Breast epithelium (tissue), 4 donors: ENCODE measurements around the gene BFSP1. TPM values are rescaled to one million over a fixed set of nuclear protein-coding genes. Genes with fewer than 3 reads are reported as not detected.

Experiments used
- DNase-seq, 2 donors: peaks; one replicate each; pipeline ENCODE4 v3.0.0-alpha.2; 2019; ENCODE audit warnings: low spot score in 2 of 2
- H3K27ac ChIP-seq, 2 donors: fragments of 200-600 bp; sonication (generic) in 1 of 2; one replicate each; pipeline ENCODE4 v1.5.1; 2016 to 2019; ENCODE audit warnings: mild to moderate bottlenecking in 1 of 2
- H3K27me3 ChIP-seq, 2 donors: fragments of 200-600 bp; sonication (generic) in 1 of 2; one replicate each; pipeline versions ENCODE4 v1.5.1 to v1.6.0; 2017 to 2019; ENCODE audit warnings: control low read depth in 1 of 2, mild to moderate bottlenecking in 1 of 2
- H3K36me3 ChIP-seq: fragments of 200-600 bp; one replicate; pipeline ENCODE4 v1.5.1; 2019
- H3K4me1 ChIP-seq, 2 donors: fragments of 200-600 bp; sonication (generic); one replicate each; pipeline ENCODE4 v1.5.1; 2016 to 2019; ENCODE audit warnings: control low read depth in 1 of 2
- H3K4me3 ChIP-seq, 3 donors: fragments of 200-600 bp; sonication (generic); 1 replicate in 2 of 3; 2 replicates in 1 of 3; pipeline ENCODE4 v1.5.1; 2016 to 2019; ENCODE audit warnings: mild to moderate bottlenecking in 3 of 3, moderate library complexity in 2 of 3
- H3K9me3 ChIP-seq, 2 donors: fragments of 200-600 bp; sonication (generic) in 1 of 2; one replicate each; pipeline ENCODE4 v1.5.1; 2016 to 2019; ENCODE audit warnings: control low read depth in 1 of 2
- CTCF ChIP-seq, 3 donors: fragments of 450-650 bp; IDR thresholded peaks; one replicate each; pipeline ENCODE4 v1.5.1; 2016 to 2017; ENCODE audit warnings: antibody characterized with exemption in 3 of 3, mild to moderate bottlenecking in 3 of 3, moderate library complexity in 3 of 3
- POLR2A ChIP-seq: fragments of 450-650 bp; IDR thresholded peaks from one replicate; pipeline ENCODE4 v1.6.1; 2016; ENCODE audit warnings: antibody characterized with exemption, mild to moderate bottlenecking, moderate library complexity
- POLR2AphosphoS5 ChIP-seq, 3 donors: sonication (generic); formaldehyde crosslinking; IDR thresholded peaks; one replicate each; pipeline ENCODE4 v1.6.1; 2017; ENCODE audit warnings: antibody characterized with exemption in 3 of 3
- intact Hi-C: fragments of 100-400 bp; cut with DNase I; formaldehyde crosslinking; loops from one replicate; pipeline ENCODE4 v1.15.1; 2023; ENCODE audit warnings: low total_unique reads
- total RNA-seq, 3 donors: library from RNA; depleted of rRNA; stranded (reverse); fragments of >200 nt; gene quantifications; one replicate each; pipeline ENCODE4 v1.1.0, GENCODE V29; 2016

The BFSP1 gene
- total RNA-seq, 3 donors from 2014 or later = 0.80 to 2.8 (median 1.6) TPM

GRCh38 chr20:17525132-17525531 is 6.0 kb downstream of the BFSP1 start:
- H3K4me3 ChIP-seq = no peak overlapping the region
- intact Hi-C loops = no loop called here
- H3K27me3 ChIP-seq = no peaks in the 10 kb centered on the region
- no peak overlapping the region for H3K27ac ChIP-seq
- DNase-seq = no peak
- no peaks in the 10 kb centered on the region for H3K9me3 ChIP-seq
- no peaks in the 10 kb centered on the region for H3K36me3 ChIP-seq
- no peak for TF ChIP-seq POLR2AphosphoS5 (IDR thresholded peaks at IDR 0.05)
- no peak for TF ChIP-seq POLR2A
- TF ChIP-seq CTCF (IDR thresholded peaks at IDR 0.05) = no peak
- no peaks in the 10 kb centered on the region for H3K4me1 ChIP-seq

DNA sequence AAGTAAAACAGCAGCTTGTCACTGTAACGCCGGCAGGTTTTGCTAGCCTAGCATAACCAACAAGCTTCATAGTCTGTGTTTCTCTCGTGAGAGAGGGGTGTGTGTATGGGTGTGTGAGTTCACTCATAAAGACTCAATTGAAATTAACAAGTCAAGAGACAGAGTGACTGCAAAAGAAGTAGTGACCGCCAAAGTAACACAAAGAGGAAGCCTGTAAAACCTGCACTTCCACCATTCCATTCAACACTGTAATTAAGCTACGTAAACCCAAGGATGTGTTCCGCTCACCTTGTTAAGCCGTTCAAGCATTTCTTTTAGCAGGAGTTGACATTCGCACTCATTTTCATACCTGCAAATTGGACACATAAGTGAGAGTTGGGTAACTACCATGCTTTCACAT is 6.6 kb downstream of the BFSP1 start:
- no peaks in the 10 kb centered on the region for H3K9me3 ChIP-seq
- no peaks in the 10 kb centered on the region for H3K27me3 ChIP-seq
- H3K4me3 ChIP-seq = no peak overlapping the region
- no peak overlapping the region for H3K27ac ChIP-seq
- DNase-seq = no peak
- TF ChIP-seq POLR2AphosphoS5 (IDR thresholded peaks at IDR 0.05) (no peak), POLR2A (no peak), CTCF (IDR thresholded peaks at IDR 0.05) (no peak)
- H3K4me1 ChIP-seq = no peaks in the 10 kb centered on the region
- intact Hi-C loops = no loop called here
- H3K36me3 ChIP-seq = no peaks in the 10 kb centered on the region

DNA sequence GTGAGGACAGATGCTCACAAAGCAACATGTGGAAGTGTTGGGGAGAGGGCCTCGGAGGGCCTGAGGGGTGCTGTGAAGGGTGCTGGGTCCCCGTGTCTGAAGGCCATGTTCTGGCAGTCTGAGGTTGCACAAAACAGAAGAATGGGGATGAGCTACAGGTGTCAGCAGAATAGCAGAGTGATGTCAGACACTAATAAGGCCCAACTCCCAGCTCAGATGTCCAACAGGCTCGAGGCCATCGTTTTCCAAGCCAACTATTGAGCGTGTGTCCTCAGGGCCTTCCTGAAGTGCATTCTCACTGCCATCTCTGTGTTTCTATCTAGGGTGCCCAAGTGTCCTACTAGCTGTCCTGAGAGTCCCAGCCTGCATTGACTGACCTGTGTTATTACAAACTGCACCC is 7.9 kb downstream of the BFSP1 start:
- Histone ChIP-seq H3K9me3 (no peaks in the 10 kb centered on the region), H3K4me1 (no peaks in the 10 kb centered on the region), H3K27ac (no peak overlapping the region), H3K27me3 (no peaks in the 10 kb centered on the region), H3K4me3 (no peak overlapping the region), H3K36me3 (no peaks in the 10 kb centered on the region)
- no peak for DNase-seq
- intact Hi-C loops = no loop called here
- TF ChIP-seq POLR2AphosphoS5 (IDR thresholded peaks at IDR 0.05) (no peak), CTCF (IDR thresholded peaks at IDR 0.05) (no peak), POLR2A (no peak)

GRCh38 chr20:17522528-17522927 is 8.7 kb downstream of the BFSP1 start:
- no peak overlapping the region for H3K4me3 ChIP-seq
- no peaks in the 10 kb centered on the region for H3K9me3 ChIP-seq
- no peak overlapping the region for H3K27ac ChIP-seq
- H3K36me3 ChIP-seq = no peaks in the 10 kb centered on the region
- TF ChIP-seq POLR2A (no peak), POLR2AphosphoS5 (IDR thresholded peaks at IDR 0.05) (no peak), CTCF (IDR thresholded peaks at IDR 0.05) (no peak)
- H3K4me1 ChIP-seq = no peaks in the 10 kb centered on the region
- no peaks in the 10 kb centered on the region for H3K27me3 ChIP-seq
- no peak for DNase-seq
- intact Hi-C loops = no loop called here

- H3K4me3 ChIP-seq = no peak overlapping the region
- no peaks in the 10 kb centered on the region for H3K36me3 ChIP-seq
- no peaks in the 10 kb centered on the region for H3K4me1 ChIP-seq
- H3K27me3 ChIP-seq = no peaks in the 10 kb centered on the region
- intact Hi-C loops = no loop called here
- no peak for DNase-seq
- no peak overlapping the region for H3K27ac ChIP-seq
- no peak for TF ChIP-seq CTCF (IDR thresholded peaks at IDR 0.05)
- no peak for TF ChIP-seq POLR2A
- TF ChIP-seq POLR2AphosphoS5 (IDR thresholded peaks at IDR 0.05) = no peak
- no peaks in the 10 kb centered on the region for H3K9me3 ChIP-seq
These were observed 10.6 kb downstream of the BFSP1 start for GRCh38 chr20:17520583-17520982.
